H1 (cell line): ENCODE results near the gene TCF4.

Experiments
- CEBPB ChIP-seq: IDR thresholded peaks from 2 replicates; pipeline ENCODE4 v1.6.1; 2012; ENCODE audit warnings: low read depth, low read length
- CREB1 ChIP-seq: IDR thresholded peaks from 2 replicates; pipeline ENCODE4 v1.6.1; 2012; ENCODE audit warnings: inconsistent platforms
- NRF1 ChIP-seq: IDR thresholded peaks from 2 replicates; pipeline ENCODE4 v1.6.1; 2011; ENCODE audit warnings: mild to moderate bottlenecking, low read depth, low read length, improper control_type of control experiment
- POLR2A ChIP-seq, 2 experiments: IDR thresholded peaks; 1 replicate in 1 of 2; 2 replicates in 1 of 2; pipeline ENCODE4 v1.6.1; 2011; ENCODE audit warnings: low read depth in 2 of 2, low read length in 2 of 2, mild to moderate bottlenecking in 2 of 2; ENCODE audit errors: control extremely low read depth in 1 of 2
- POLR2AphosphoS5 ChIP-seq: IDR thresholded peaks from 2 replicates; pipeline ENCODE4 v1.6.1; 2011; ENCODE audit warnings: low read depth, low read length
- SIN3A ChIP-seq, 2 experiments: IDR thresholded peaks in 1 of 2; conservative IDR thresholded peaks in 1 of 2; 2 replicates each; pipeline ENCODE4 v1.6.1; 2011 to 2012; ENCODE audit warnings: low read length in 2 of 2, improper control_type of control experiment in 1 of 2, low read depth in 1 of 2, mild to moderate bottlenecking in 1 of 2
- TAF1 ChIP-seq: IDR thresholded peaks from 2 replicates; pipeline ENCODE4 v1.6.1; 2011; ENCODE audit warnings: mild to moderate bottlenecking, low read depth, low read length
- YY1 ChIP-seq: IDR thresholded peaks from 2 replicates; pipeline ENCODE4 v1.6.1; 2011; ENCODE audit warnings: low read depth, mild to moderate bottlenecking, low read length
- TF ChIP-seq, protein P1 (sequence below), 3 experiments: IDR thresholded peaks; 1 replicate in 2 of 3; 2 replicates in 1 of 3; pipeline versions ENCODE4 v1.5.1 to v1.6.1; 2011; ENCODE audit warnings: low read length in 3 of 3, mild to moderate bottlenecking in 3 of 3, inconsistent platforms in 2 of 3, low read depth in 1 of 3, moderate library complexity in 1 of 3; ENCODE audit not compliant: insufficient read depth in 1 of 3; ENCODE audit errors: control extremely low read depth in 1 of 3
- TF ChIP-seq, protein P2 (sequence below): IDR thresholded peaks from 2 replicates; pipeline ENCODE4 v1.6.1; 2012; ENCODE audit warnings: low read length, inconsistent platforms

DNA sequence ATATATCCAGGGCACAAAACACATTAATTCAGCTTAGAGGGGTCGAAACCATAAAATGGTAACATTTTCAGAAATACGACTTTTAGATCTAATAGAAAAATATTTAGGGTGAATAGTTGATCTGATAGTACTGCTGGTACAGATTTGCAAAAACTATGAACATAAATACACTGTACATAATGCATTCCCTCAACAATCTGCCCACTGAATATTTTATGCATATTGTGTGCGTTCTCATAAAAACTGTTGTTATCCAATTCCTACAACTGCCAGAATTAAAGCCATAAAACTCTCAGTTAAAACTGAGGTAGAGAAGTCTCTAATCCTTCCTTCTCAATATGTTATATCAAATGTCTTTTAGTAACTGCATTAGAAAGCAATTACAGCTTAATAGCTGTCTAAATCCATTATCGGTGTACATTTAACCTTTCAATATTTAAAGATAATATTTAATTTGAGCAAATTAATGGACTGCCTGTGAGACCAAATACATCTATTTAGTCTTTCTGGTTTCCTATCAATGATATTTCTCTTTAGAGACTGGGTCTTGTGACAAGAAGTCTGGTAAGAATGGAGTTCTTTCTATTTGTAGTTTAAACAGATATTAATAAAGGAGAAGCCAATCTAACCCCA, 32.5 kb downstream of the TCF4 start:
- TF ChIP-seq SIN3A (conservative IDR thresholded peaks at IDR 0.05 in 1 of 2, IDR thresholded peaks at IDR 0.05 in 1 of 2; ENCODE audit: low read depth in 1 of 2, low read length in 2 of 2) (no peak), POLR2A (IDR thresholded peaks at IDR 0.05; ENCODE audit: control extremely low read depth in 1 of 2, low read depth in 2 of 2, low read length in 2 of 2) (no peak), POLR2AphosphoS5 (no peak), NRF1 (no peak), CREB1 (no peak), YY1 (no peak), CEBPB (no peak), TAF1 (no peak)
- TF ChIP-seq, protein P1, sequence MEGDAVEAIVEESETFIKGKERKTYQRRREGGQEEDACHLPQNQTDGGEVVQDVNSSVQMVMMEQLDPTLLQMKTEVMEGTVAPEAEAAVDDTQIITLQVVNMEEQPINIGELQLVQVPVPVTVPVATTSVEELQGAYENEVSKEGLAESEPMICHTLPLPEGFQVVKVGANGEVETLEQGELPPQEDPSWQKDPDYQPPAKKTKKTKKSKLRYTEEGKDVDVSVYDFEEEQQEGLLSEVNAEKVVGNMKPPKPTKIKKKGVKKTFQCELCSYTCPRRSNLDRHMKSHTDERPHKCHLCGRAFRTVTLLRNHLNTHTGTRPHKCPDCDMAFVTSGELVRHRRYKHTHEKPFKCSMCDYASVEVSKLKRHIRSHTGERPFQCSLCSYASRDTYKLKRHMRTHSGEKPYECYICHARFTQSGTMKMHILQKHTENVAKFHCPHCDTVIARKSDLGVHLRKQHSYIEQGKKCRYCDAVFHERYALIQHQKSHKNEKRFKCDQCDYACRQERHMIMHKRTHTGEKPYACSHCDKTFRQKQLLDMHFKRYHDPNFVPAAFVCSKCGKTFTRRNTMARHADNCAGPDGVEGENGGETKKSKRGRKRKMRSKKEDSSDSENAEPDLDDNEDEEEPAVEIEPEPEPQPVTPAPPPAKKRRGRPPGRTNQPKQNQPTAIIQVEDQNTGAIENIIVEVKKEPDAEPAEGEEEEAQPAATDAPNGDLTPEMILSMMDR (IDR thresholded peaks at IDR 0.05; ENCODE audit: control extremely low read depth in 1 of 3, insufficient read depth in 1 of 3, low read depth in 1 of 3, low read length in 3 of 3) = no peak
- TF ChIP-seq, protein P2, sequence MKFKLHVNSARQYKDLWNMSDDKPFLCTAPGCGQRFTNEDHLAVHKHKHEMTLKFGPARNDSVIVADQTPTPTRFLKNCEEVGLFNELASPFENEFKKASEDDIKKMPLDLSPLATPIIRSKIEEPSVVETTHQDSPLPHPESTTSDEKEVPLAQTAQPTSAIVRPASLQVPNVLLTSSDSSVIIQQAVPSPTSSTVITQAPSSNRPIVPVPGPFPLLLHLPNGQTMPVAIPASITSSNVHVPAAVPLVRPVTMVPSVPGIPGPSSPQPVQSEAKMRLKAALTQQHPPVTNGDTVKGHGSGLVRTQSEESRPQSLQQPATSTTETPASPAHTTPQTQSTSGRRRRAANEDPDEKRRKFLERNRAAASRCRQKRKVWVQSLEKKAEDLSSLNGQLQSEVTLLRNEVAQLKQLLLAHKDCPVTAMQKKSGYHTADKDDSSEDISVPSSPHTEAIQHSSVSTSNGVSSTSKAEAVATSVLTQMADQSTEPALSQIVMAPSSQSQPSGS = no peak
